Measurements from ENCODE around the gene BARX1. TPM values are rescaled to one million over a fixed set of nuclear protein-coding genes. Genes with fewer than 3 reads are reported as not detected.
A peak's percentile ranks its signal among the peaks of the same experiment; 100 is the strongest.

Gene BARX1
- total RNA-seq, 4 donors from 2014 or later = not detected

DNA sequence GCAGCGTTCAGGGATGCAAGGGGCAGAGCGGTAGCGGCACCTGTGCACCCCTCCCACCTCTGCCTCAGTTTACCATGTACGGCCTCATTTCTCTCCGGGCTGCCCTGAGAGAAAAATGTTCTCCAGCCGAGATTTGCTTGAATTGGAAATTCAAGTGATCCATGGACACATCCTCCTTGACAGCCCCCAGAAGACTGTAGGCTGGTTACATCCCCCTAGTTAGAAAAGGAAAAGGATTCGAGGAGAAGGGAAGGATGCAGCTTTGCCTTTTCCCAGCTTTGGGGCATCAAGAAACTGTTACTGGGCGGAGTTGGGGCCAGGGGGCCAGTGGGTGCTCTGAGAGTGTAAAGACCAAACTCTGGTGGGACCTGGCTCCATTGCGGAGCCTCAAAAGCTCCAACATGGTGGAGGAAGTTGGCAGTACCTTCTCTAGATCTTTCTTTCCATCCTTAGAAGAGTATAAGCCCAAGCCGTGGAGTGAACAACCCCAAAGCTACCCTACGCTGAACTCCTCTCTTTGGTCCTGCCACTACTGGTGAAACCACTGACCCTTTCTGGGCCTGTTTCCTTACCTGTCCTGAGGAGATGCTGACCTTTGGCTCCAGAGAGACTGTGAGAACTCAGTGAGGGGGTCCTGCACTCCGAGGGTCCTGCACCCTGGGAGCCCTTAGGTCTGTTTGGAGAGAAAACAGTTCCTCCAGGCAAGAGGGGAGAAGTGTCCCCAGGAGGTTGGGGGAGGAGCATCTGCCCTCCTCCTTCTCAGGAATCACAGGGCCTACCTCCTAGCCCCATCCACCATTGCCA lies 1.0 kb upstream of the BARX1 start:
- 36 to 70% methylated on average over 2 to 11 of the region's 12 CpGs for WGBS, 2 donors (ENCODE audit: low coverage in 1 of 2)
- in situ Hi-C loops (cut with MboI; ENCODE audit: low pct_ligation_motif_present in 1 of 4, low pct_unique_long_range_greater_than_20kb in 1 of 4, low sequenced_read_pairs in 3 of 4) = loop anchor here in 1 of 4 donors (25.0 kb wide), 2 partner anchors 269 to 794 kb away; no protein-coding TSS in a partner anchor
- Histone ChIP-seq H3K4me3 (peak overlapping the region in 1 of 4 donors; percentile 35), H3K4me1 (peaks cover 31 to 72% (median 59%) of the 10 kb centered on the region in 4 donors), H3K27me3 (peaks cover 97% of the 10 kb centered on the region), H3K9me3 (no peaks in the 10 kb centered on the region), H3K27ac (no peak overlapping the region), H3K36me3 (no peaks in the 10 kb centered on the region)
- intact Hi-C loops (cut with DNase I; ENCODE audit: low total_unique reads) = no loop called here
- TF ChIP-seq, protein P1, sequence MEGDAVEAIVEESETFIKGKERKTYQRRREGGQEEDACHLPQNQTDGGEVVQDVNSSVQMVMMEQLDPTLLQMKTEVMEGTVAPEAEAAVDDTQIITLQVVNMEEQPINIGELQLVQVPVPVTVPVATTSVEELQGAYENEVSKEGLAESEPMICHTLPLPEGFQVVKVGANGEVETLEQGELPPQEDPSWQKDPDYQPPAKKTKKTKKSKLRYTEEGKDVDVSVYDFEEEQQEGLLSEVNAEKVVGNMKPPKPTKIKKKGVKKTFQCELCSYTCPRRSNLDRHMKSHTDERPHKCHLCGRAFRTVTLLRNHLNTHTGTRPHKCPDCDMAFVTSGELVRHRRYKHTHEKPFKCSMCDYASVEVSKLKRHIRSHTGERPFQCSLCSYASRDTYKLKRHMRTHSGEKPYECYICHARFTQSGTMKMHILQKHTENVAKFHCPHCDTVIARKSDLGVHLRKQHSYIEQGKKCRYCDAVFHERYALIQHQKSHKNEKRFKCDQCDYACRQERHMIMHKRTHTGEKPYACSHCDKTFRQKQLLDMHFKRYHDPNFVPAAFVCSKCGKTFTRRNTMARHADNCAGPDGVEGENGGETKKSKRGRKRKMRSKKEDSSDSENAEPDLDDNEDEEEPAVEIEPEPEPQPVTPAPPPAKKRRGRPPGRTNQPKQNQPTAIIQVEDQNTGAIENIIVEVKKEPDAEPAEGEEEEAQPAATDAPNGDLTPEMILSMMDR (IDR thresholded peaks at IDR 0.05) = no peak
- TF ChIP-seq POLR2A (IDR thresholded peaks at IDR 0.05) = no peak
- TF ChIP-seq EP300 (IDR thresholded peaks at IDR 0.05; ENCODE audit: low read depth) = no peak
- TF ChIP-seq POLR2AphosphoS5 (IDR thresholded peaks at IDR 0.05) = no peak
- no peak for DNase-seq

DNA sequence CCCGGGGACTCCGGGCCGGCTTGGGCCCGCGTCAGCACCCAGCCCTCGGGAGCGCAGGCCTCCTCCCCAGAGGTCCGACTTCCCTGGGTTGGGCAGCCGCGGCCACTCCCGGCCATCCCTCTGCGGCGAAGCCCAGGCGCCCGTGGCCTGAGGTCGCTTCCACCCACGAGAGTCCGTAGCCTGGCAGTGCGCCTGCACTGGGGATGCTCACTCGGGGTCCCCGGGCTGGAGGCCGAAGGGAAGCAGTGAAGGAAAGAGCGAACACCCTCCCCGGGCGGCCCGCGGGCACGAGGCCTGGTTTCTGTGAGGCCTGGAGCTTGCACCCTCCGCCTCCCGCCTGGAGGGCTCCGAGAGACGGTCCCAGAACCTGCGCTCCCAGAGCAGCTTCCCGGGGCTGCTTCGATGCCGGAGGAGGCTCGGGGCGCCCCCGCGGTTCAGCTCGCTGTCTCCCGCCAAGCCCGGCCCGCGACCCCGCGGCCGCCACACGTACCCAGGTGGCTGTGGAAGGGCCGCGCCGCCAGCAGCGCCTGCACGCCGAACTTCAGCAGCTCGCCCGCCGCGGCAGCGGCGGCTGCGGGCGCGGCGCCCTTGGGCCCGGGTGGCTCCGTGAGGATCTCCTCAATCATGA lies 607 bp downstream of the BARX1 start:
- no peaks in the 10 kb centered on the region for H3K36me3 ChIP-seq
- H3K27ac ChIP-seq = no peak overlapping the region
- in situ Hi-C loops (cut with MboI; ENCODE audit: low pct_ligation_motif_present in 1 of 4, low pct_unique_long_range_greater_than_20kb in 1 of 4, low sequenced_read_pairs in 3 of 4) = loop anchor here in 1 of 4 donors (25.0 kb wide), 2 partner anchors 267 to 792 kb away; no protein-coding TSS in a partner anchor
- no peak for DNase-seq
- TF ChIP-seq EP300 (IDR thresholded peaks at IDR 0.05; ENCODE audit: low read depth) (no peak), POLR2A (IDR thresholded peaks at IDR 0.05) (no peak), POLR2AphosphoS5 (IDR thresholded peaks at IDR 0.05) (no peak)
- TF ChIP-seq, protein P1 (IDR thresholded peaks at IDR 0.05) = no peak
- peak overlapping the region in 2 of 4 donors; percentile 9 to 22 for H3K4me3 ChIP-seq
- peaks cover 97% of the 10 kb centered on the region for H3K27me3 ChIP-seq
- no peaks in the 10 kb centered on the region for H3K9me3 ChIP-seq
- 4% methylated on average over 60 of the region's 67 CpGs; no CpG with 5 or more reads in 1 of the 2 donors for WGBS, 2 donors (ENCODE audit: low coverage in 1 of 2)
- intact Hi-C loops (cut with DNase I; ENCODE audit: low total_unique reads) = no loop called here
- peaks cover 28 to 65% (median 56%) of the 10 kb centered on the region in 4 donors for H3K4me1 ChIP-seq

DNA sequence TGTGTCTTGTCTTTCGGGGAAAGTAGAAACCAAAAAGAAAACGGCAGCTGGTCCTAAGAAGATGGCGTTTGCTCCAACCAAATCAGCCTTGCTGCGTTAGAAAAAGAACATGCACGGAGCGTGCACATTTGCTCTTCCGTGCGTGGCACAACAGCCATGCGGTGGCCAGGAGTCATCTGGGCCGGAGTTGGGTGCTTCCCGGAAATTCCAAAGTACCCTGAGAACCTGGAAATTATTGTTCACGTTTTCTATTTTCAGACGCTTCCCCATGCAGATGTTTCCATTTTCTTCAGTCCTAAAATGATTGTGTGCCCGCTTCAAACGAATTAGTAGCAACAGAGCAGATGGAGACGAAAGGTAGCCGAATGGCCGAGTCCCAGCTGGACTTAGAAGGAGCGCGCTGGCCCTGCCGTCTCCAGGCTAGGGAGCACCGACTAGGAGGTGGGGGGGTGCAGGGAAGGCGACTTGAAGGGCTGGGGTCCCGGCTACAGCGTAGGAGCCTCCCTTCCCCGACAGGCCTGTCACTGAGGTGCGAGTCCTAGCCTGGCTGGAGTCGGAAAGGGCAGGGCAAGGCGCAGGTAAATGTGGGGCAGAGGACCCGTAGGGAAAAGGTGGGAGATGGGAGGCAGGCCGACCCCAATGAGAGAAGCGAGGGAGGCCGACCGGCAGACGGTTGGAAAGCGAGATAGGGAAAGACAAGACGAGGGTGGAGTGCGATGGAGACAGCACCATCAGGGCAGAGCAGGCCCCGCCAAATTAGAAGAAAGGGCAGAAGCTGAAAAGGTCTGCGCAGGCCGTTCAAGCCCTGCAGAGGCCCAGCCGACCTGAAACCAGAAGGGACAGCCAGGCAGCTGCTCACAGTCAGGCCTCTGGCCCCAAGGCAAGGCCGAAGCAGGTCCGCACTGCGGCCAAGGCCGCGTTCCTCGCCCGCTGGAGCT lies 1.4 kb downstream of the BARX1 start:
- peak overlapping the region in 1 of 4 donors; percentile 22 for H3K4me3 ChIP-seq
- WGBS, 2 donors (ENCODE audit: low coverage in 1 of 2) = 29 to 38% methylated on average over 15 to 49 of the region's 49 CpGs

More for the DNA sequence above, 1.4 kb downstream of the BARX1 start:
- Histone ChIP-seq H3K36me3 (no peaks in the 10 kb centered on the region), H3K4me1 (peaks cover 22 to 57% (median 48%) of the 10 kb centered on the region in 4 donors), H3K9me3 (no peaks in the 10 kb centered on the region), H3K27me3 (peaks cover 97% of the 10 kb centered on the region), H3K27ac (no peak overlapping the region)
- in situ Hi-C loops (cut with MboI; ENCODE audit: low pct_ligation_motif_present in 1 of 4, low pct_unique_long_range_greater_than_20kb in 1 of 4, low sequenced_read_pairs in 3 of 4) (loop anchor here in 1 of 4 donors (25.0 kb wide), 2 partner anchors 266 to 791 kb away; no protein-coding TSS in a partner anchor), intact Hi-C loops (cut with DNase I; ENCODE audit: low total_unique reads) (no loop called here)
- TF ChIP-seq EP300 (IDR thresholded peaks at IDR 0.05; ENCODE audit: low read depth) (no peak), POLR2AphosphoS5 (IDR thresholded peaks at IDR 0.05) (no peak), POLR2A (IDR thresholded peaks at IDR 0.05) (no peak)
- TF ChIP-seq, protein P1 (IDR thresholded peaks at IDR 0.05) = no peak
- no peak for DNase-seq
